Left ventricle myocardium inferior (tissue), 1 donor: Measurements from ENCODE around the gene ZIC3. TPM values are rescaled to one million over a fixed set of nuclear protein-coding genes. Genes with fewer than 3 reads are reported as not detected.
"Not testable (repeated sequence)": the region's sequence is repeated elsewhere in the genome, so short reads cannot be mapped to it uniquely, and the experiment has no call there.

Experiments used
- DNase-seq: peaks from one replicate; pipeline ENCODE4 v3.0.0-alpha.2; 2020
- H3K27ac ChIP-seq: fragments of 200-600 bp; replicated peaks from 2 replicates; pipeline ENCODE4 v1.8.0; 2021
- H3K27me3 ChIP-seq: fragments of 200-600 bp; 2 replicates; pipeline ENCODE4 v1.8.0; 2021; ENCODE audit warnings: low read depth
- H3K36me3 ChIP-seq: fragments of 200-600 bp; 2 replicates; pipeline ENCODE4 v1.8.0; 2021
- H3K4me1 ChIP-seq: fragments of 200-600 bp; 2 replicates; pipeline ENCODE4 v1.8.0; 2021
- H3K4me3 ChIP-seq: fragments of 200-600 bp; 2 replicates; pipeline ENCODE4 v1.8.0; 2021; ENCODE audit warnings: mild to moderate bottlenecking, moderate library complexity
- H3K9me3 ChIP-seq: fragments of 200-600 bp; replicated peaks from 2 replicates; pipeline ENCODE4 v1.8.0; 2021
- CTCF ChIP-seq: fragments of 200-600 bp; IDR thresholded peaks from 2 replicates; pipeline ENCODE4 v1.8.0; 2021; ENCODE audit warnings: antibody characterized with exemption, mild to moderate bottlenecking, borderline replicate concordance
- intact Hi-C: fragments of 100-400 bp; cut with micrococcal nuclease; formaldehyde crosslinking; loops from one replicate; pipeline ENCODE4 v1.11.0; 2022
- total RNA-seq: library from RNA; stranded (reverse); fragmentation: NEBNext Ultra II Directional; extraction: Animal tissue kit (Norgen Biotek cat#: 25700); gene quantifications from one replicate; pipeline ENCODE4 v1.2.1, GENCODE V29; 2021
- donor health status: DM: no; HTN: yes; CAD: no; lungs with severe emphysema.

Gene ZIC3
- total RNA-seq, 1 donor from 2014 or later, result not detected

GRCh38 chrX:137549073-137549472 is 16.9 kb upstream of the ZIC3 start:
- no peak for DNase-seq
- Histone ChIP-seq H3K27ac (no peak overlapping the region), H3K9me3 (no peaks in the 10 kb centered on the region), H3K4me1 (no peaks in the 10 kb centered on the region), H3K27me3 (peaks cover 91% of the 10 kb centered on the region), H3K36me3 (no peaks in the 10 kb centered on the region), H3K4me3 (no peak overlapping the region)
- no peak for TF ChIP-seq CTCF
- intact Hi-C loops, result no loop called here

- H3K9me3 ChIP-seq, result no peaks in the 10 kb centered on the region
- intact Hi-C loops, result no loop called here
- H3K4me3 ChIP-seq, result peak overlapping the region; percentile 42
- H3K36me3 ChIP-seq, result no peaks in the 10 kb centered on the region
- no peak for DNase-seq
- peaks cover 88% of the 10 kb centered on the region for H3K27me3 ChIP-seq
- TF ChIP-seq CTCF, result no peak
- H3K27ac ChIP-seq, result no peak overlapping the region
- no peaks in the 10 kb centered on the region for H3K4me1 ChIP-seq
Measured at GRCh38 chrX:137549851-137550664, 15.9 kb upstream of the ZIC3 start.

- no peaks in the 10 kb centered on the region for H3K9me3 ChIP-seq
- intact Hi-C loops, result no loop called here
- H3K4me3 ChIP-seq, result peak overlapping the region; percentile 42
- no peaks in the 10 kb centered on the region for H3K36me3 ChIP-seq
- H3K27ac ChIP-seq, result no peak overlapping the region
- H3K4me1 ChIP-seq, result no peaks in the 10 kb centered on the region
- DNase-seq, result no peak
- peaks cover 90% of the 10 kb centered on the region for H3K27me3 ChIP-seq
- TF ChIP-seq CTCF, result no peak
Measured at GRCh38 chrX:137550665-137551261, 15.2 kb upstream of the ZIC3 start.

GRCh38 chrX:137552098-137552497 is 13.8 kb upstream of the ZIC3 start:
- H3K9me3 ChIP-seq, H3K27ac ChIP-seq, DNase-seq, H3K4me1 ChIP-seq, H3K36me3 ChIP-seq, intact Hi-C loops, H3K4me3 ChIP-seq: not testable (repeated sequence)
- peaks cover 86% of the 10 kb centered on the region for H3K27me3 ChIP-seq

- no peak for DNase-seq
- TF ChIP-seq CTCF, result no peak
- Histone ChIP-seq H3K27me3 (peaks cover 85% of the 10 kb centered on the region), H3K27ac (no peak overlapping the region), H3K4me1 (peaks cover 18% of the 10 kb centered on the region), H3K36me3 (no peaks in the 10 kb centered on the region), H3K9me3 (no peaks in the 10 kb centered on the region), H3K4me3 (no peak overlapping the region)
- intact Hi-C loops, result no loop called here
Measured at GRCh38 chrX:137562096-137562495, 3.8 kb upstream of the ZIC3 start.
